ENCODE results near the gene ATP5F1B.

- TF ChIP-seq CTCF (IDR thresholded peaks at IDR 0.05) (peak; percentile 41; the same call in 1 of the 2 replicates), ETV6 (CRISPR knock-in tag; IDR thresholded peaks at IDR 0.05) (0 out of 2 replicates have a peak, but pooled peaks have one; percentile 32), KAT7 (CRISPR knock-in tag; IDR thresholded peaks at IDR 0.05; ENCODE audit: borderline replicate concordance) (no peak), ZNF263 (CRISPR knock-in tag; IDR thresholded peaks at IDR 0.05; ENCODE audit: low read depth) (no peak), SP1 (CRISPR knock-in tag; conservative IDR thresholded peaks at IDR 0.05) (peak; percentile 76), GABPB1 (CRISPR knock-in tag; IDR thresholded peaks at IDR 0.05) (no peak), TEAD4 (CRISPR knock-in tag; IDR thresholded peaks at IDR 0.05) (no peak), ATF2 (CRISPR knock-in tag; IDR thresholded peaks at IDR 0.05; ENCODE audit: borderline replicate concordance, low read depth) (no peak), ESRRA (CRISPR knock-in tag; IDR thresholded peaks at IDR 0.05; ENCODE audit: borderline replicate concordance) (no peak), SMAD3 (CRISPR knock-in tag; IDR thresholded peaks at IDR 0.05; ENCODE audit: borderline replicate concordance) (no peak), NR1H2 (CRISPR knock-in tag; IDR thresholded peaks at IDR 0.05) (no peak)
- TF ChIP-seq, protein P1, sequence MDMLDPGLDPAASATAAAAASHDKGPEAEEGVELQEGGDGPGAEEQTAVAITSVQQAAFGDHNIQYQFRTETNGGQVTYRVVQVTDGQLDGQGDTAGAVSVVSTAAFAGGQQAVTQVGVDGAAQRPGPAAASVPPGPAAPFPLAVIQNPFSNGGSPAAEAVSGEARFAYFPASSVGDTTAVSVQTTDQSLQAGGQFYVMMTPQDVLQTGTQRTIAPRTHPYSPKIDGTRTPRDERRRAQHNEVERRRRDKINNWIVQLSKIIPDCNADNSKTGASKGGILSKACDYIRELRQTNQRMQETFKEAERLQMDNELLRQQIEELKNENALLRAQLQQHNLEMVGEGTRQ (CRISPR knock-in tag; IDR thresholded peaks at IDR 0.05) = no peak
- TF ChIP-seq, protein P2, sequence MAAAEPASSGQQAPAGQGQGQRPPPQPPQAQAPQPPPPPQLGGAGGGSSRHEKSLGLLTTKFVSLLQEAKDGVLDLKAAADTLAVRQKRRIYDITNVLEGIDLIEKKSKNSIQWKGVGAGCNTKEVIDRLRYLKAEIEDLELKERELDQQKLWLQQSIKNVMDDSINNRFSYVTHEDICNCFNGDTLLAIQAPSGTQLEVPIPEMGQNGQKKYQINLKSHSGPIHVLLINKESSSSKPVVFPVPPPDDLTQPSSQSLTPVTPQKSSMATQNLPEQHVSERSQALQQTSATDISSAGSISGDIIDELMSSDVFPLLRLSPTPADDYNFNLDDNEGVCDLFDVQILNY (CRISPR knock-in tag; IDR thresholded peaks at IDR 0.05) = no peak; the same call in 1 of the 2 replicates
- TF ChIP-seq, protein P3, sequence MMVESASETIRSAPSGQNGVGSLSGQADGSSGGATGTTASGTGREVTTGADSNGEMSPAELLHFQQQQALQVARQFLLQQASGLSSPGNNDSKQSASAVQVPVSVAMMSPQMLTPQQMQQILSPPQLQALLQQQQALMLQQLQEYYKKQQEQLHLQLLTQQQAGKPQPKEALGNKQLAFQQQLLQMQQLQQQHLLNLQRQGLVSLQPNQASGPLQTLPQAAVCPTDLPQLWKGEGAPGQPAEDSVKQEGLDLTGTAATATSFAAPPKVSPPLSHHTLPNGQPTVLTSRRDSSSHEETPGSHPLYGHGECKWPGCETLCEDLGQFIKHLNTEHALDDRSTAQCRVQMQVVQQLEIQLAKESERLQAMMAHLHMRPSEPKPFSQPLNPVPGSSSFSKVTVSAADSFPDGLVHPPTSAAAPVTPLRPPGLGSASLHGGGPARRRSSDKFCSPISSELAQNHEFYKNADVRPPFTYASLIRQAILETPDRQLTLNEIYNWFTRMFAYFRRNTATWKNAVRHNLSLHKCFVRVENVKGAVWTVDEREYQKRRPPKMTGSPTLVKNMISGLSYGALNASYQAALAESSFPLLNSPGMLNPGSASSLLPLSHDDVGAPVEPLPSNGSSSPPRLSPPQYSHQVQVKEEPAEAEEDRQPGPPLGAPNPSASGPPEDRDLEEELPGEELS (CRISPR knock-in tag; IDR thresholded peaks at IDR 0.05) = no peak
Observed at GRCh38 chr12:56636675-56637540, 8.9 kb downstream of the ATP5F1B start.
